Pancreas (tissue), 10 donors: ENCODE measurements around the gene SLC35E4. TPM values are rescaled to one million over a fixed set of nuclear protein-coding genes. Genes with fewer than 3 reads are reported as not detected.

Source experiments
- ATAC-seq, 4 donors: fragments of 200-7000 bp; cut with Tn5 transposase; one replicate each; pipeline versions ENCODE4 v1.8.0 to v1.9.1; 2020; ENCODE audit warnings: mild to moderate bottlenecking in 4 of 4, moderate library complexity in 4 of 4
- DNase-seq, 6 donors: peaks; one replicate each; pipeline ENCODE4 v3.0.0-alpha.2; 2020
- FAIRE-seq: peaks from 2 replicates; lab custom pipeline; 2012; peaks lifted over from hg19 to GRCh38; lab: Jason Lieb, UNC
- H3K27ac ChIP-seq, 4 donors: fragments of 200-600 bp; sonication (generic); 1 replicate in 3 of 4; 2 replicates in 1 of 4; pipeline versions ENCODE4 v1.5.0 to v1.8.0; 2020
- H3K27me3 ChIP-seq, 4 donors: fragments of 200-600 bp; one replicate each; pipeline ENCODE4 v1.8.0; 2021
- H3K36me3 ChIP-seq, 3 donors: fragments of 200-600 bp; sonication (generic) in 1 of 3; one replicate each; pipeline versions ENCODE4 v1.5.0 to v1.8.0; 2020 to 2021
- H3K4me1 ChIP-seq, 3 donors: fragments of 200-600 bp; one replicate each; pipeline ENCODE4 v1.8.0; 2021
- H3K4me3 ChIP-seq, 4 donors: fragments of 200-600 bp; sonication (generic) in 2 of 4; one replicate each; pipeline versions ENCODE4 v1.5.0 to v1.8.0; 2020 to 2021
- H3K9me3 ChIP-seq, 4 donors: fragments of 200-600 bp; one replicate each; pipeline ENCODE4 v1.8.0; 2021
- WGBS, 2 donors: extraction: QIAGEN DNeasy Blood & Tissue Kit; methylation state at CpG; one replicate each; pipeline ENCODE4 v1.1.7; 2013; 5-methylcytosine and 5-hydroxymethylcytosine counted together
- intact Hi-C, 3 donors: fragments of 100-400 bp; cut with DNase I; formaldehyde crosslinking; loops; one replicate each; pipeline versions ENCODE4 v1.11.1 to v1.14.2; 2022
- polyA plus RNA-seq, 2 donors: library from polyadenylated mRNA; stranded (reverse); fragments of 200-250 nt; gene quantifications; one replicate each; pipeline ENCODE4 v1.2.3, GENCODE V29; 2013
- total RNA-seq, 6 donors: library from RNA; stranded (reverse); fragmentation: NEBNext Ultra II Directional in 4 of 6; extraction: Animal tissue kit (Norgen Biotek cat#: 25700) in 4 of 6; gene quantifications; one replicate each; pipeline versions ENCODE4 v1.2.1 to v1.2.4, GENCODE V29; 2021 to 2023
- TF ChIP-seq, protein P1 (sequence below), 4 donors: fragments of 200-600 bp; sonication (generic) in 3 of 4; IDR thresholded peaks; one replicate each; pipeline versions ENCODE4 v1.5.0 to v1.8.0; 2021; ENCODE audit warnings: antibody characterized with exemption in 4 of 4
- donor health status: healthy with polysubstance abuse.
- donor health status: DM: no; HTN: no; CAD: no; lungs with moderate emphysema.
- donor health status: DM: no; HTN: no; CAD: no.
- donor health status: control.
- donor health status: control.
- donor health status: Bipolar disorder and iron deficiency.
- donor health status: DM: yes; HTN: yes; CAD: no.
- donor health status: DM: no; HTN: no; CAD: no.
- donor health status: DM: no; HTN: no; CAD: no.
- donor health status: DM: yes; HTN: yes; CAD: no.

Gene SLC35E4
- total and polyA plus RNA-seq, 8 donors, result 0.90 to 1.7 (median 1.2) TPM

DNA sequence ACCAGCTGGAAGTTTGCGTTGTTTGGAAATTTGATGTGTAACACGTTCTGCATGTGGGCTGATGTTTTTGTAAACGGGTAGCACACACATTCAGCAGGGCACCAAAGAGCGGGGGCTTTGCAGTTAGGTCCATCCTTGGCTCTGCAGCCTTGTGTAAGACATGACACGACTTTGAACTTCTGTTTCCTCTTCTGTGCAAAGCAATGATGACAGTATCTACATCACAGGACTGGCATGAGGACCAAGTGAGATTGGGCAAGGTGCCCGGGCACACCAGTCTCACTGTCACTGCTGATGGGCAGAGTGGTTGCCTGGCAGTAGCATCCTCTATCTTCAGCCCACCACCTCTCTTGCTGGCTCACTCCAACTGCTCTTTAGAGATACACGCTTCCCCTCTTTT is 25.3 kb upstream of the SLC35E4 start:
- Histone ChIP-seq H3K9me3 (no peaks in the 10 kb centered on the region), H3K36me3 (no peaks in the 10 kb centered on the region), H3K27me3 (no peaks in the 10 kb centered on the region), H3K27ac (no peak overlapping the region), H3K4me3 (no peak overlapping the region), H3K4me1 (peaks cover 0 to 17% (median 10%) of the 10 kb centered on the region in 3 donors)
- no peak for ATAC-seq
- TF ChIP-seq, protein P1, sequence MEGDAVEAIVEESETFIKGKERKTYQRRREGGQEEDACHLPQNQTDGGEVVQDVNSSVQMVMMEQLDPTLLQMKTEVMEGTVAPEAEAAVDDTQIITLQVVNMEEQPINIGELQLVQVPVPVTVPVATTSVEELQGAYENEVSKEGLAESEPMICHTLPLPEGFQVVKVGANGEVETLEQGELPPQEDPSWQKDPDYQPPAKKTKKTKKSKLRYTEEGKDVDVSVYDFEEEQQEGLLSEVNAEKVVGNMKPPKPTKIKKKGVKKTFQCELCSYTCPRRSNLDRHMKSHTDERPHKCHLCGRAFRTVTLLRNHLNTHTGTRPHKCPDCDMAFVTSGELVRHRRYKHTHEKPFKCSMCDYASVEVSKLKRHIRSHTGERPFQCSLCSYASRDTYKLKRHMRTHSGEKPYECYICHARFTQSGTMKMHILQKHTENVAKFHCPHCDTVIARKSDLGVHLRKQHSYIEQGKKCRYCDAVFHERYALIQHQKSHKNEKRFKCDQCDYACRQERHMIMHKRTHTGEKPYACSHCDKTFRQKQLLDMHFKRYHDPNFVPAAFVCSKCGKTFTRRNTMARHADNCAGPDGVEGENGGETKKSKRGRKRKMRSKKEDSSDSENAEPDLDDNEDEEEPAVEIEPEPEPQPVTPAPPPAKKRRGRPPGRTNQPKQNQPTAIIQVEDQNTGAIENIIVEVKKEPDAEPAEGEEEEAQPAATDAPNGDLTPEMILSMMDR (IDR thresholded peaks at IDR 0.05), result no peak
- 69 to 81% methylated on average over 7 of the region's 7 CpGs for WGBS, 2 donors
- no peak for DNase-seq
- FAIRE-seq, result no peak
- intact Hi-C loops, result no loop called here

DNA sequence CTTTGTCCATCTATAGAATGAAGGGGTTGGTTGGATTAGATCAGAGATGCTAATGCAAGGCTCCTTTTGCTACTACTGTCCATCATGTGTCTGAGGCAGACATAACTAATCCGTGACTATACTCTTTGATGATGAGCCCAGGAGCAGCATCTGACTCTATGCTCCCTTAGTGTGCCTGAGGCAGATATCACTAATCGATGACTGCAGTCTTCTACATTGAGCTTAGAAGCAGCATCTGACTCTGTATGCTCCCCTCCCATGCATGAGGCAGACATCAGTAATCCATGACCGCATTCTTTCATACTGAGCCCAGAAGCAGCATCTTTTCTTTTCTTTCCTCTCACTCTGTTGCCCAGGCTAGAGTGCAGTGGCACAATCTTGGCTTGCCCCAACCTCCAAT is 24.4 kb upstream of the SLC35E4 start:
- intact Hi-C loops, result no loop called here
- WGBS, 2 donors, result 89 to 93% methylated on average over 3 of the region's 3 CpGs
- no peak for FAIRE-seq
- ATAC-seq, result no peak
- no peak for DNase-seq
- H3K9me3 ChIP-seq, result no peaks in the 10 kb centered on the region
- H3K4me1 ChIP-seq, result peaks cover 0 to 10% (median 5%) of the 10 kb centered on the region in 3 donors
- H3K27ac ChIP-seq, result no peak overlapping the region
- TF ChIP-seq, protein P1 (IDR thresholded peaks at IDR 0.05), result no peak
- no peaks in the 10 kb centered on the region for H3K36me3 ChIP-seq
- H3K27me3 ChIP-seq, result no peaks in the 10 kb centered on the region
- H3K4me3 ChIP-seq, result no peak overlapping the region

DNA sequence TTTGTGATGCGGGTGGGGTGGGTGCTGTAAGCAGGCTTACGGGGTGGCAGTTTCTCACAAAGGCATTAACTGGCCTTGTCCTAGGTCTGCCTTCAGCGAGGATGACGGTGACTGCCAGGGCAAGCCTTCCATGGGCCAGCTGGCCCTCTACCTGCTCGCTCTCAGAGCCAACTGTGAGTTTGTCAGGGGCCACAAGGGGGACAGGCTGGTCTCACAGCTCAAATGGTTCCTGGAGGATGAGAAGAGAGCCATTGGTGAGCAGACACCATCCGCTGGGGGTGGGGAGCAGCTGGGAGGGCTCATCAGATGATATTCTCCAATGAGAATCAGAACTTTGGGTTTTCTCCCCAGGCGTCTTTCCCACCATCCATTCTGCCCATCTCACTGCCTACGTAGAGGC is 22.8 kb upstream of the SLC35E4 start:
- Histone ChIP-seq H3K9me3 (no peaks in the 10 kb centered on the region), H3K27me3 (no peaks in the 10 kb centered on the region), H3K4me1 (peaks cover 0 to 5% (median 0%) of the 10 kb centered on the region in 3 donors), H3K4me3 (no peak overlapping the region), H3K27ac (no peak overlapping the region), H3K36me3 (no peaks in the 10 kb centered on the region)
- TF ChIP-seq, protein P1 (IDR thresholded peaks at IDR 0.05), result no peak
- FAIRE-seq (no peak), ATAC-seq (no peak), DNase-seq (no peak)
- intact Hi-C loops, result no loop called here
- 91% methylated on average over 8 of the region's 8 CpGs for WGBS, 2 donors

DNA sequence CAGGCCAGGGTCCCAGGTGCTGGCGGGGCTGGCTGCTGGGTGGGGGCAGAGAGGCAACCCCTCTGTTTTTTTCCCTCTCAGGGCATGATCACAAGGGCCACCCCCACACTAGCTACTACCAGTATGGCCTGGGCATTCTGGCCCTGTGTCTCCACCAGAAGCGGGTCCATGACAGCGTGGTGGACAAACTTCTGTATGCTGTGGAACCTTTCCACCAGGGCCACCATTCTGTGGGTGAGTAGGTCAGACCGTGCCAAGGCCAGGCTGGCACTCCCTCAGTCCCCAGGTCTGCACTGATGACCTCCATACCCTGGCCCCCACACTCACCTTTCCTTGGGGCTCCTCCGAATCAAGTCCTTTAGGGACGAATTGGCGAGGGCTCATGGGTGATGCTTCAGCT is 21.3 kb upstream of the SLC35E4 start:
- intact Hi-C loops, result no loop called here
- Histone ChIP-seq H3K4me1 (no peaks in the 10 kb centered on the region), H3K9me3 (no peaks in the 10 kb centered on the region), H3K27ac (no peak overlapping the region), H3K36me3 (no peaks in the 10 kb centered on the region), H3K27me3 (no peaks in the 10 kb centered on the region), H3K4me3 (no peak overlapping the region)
- WGBS, 2 donors, result 88 to 93% methylated on average over 7 of the region's 7 CpGs
- ATAC-seq (no peak), DNase-seq (no peak), FAIRE-seq (no peak)
- TF ChIP-seq, protein P1 (IDR thresholded peaks at IDR 0.05), result no peak

DNA sequence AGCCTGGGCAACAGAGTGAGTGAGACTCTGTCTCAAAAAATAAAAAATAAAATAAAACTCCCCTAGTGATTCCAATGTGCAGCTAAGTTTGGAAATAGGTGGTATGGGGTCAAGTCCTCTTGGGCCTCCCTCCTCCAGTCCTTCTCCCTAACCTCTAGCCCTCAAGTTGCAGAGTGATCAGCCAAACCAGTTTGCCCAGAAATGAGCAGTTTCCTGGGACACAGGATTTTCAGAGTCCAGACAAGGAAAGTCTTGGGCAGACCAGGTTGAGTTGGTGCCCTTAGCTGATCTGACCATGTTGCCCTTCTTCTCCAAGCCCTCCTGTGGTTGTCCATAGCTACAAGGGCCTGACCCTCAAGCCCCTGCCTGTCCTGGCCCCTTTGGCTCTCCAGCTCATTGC is 20.7 kb upstream of the SLC35E4 start:
- Histone ChIP-seq H3K4me1 (no peaks in the 10 kb centered on the region), H3K36me3 (no peaks in the 10 kb centered on the region), H3K27ac (no peak overlapping the region), H3K4me3 (no peak overlapping the region), H3K9me3 (no peaks in the 10 kb centered on the region), H3K27me3 (no peaks in the 10 kb centered on the region)
- intact Hi-C loops, result no loop called here
- FAIRE-seq (no peak), DNase-seq (no peak), ATAC-seq (no peak)
- TF ChIP-seq, protein P1 (IDR thresholded peaks at IDR 0.05), result no peak
